DOHH2 (cell line): ENCODE data around the gene TMEM95.

Experiments
- H3F3A ChIP-seq: fragments of 200-600 bp; sonication (generic), shearing (Covaris generic); 2 replicates; pipeline ENCODE4 v1.6.0; 2016; ENCODE audit warnings: antibody characterized with exemption, mild to moderate bottlenecking; ENCODE audit not compliant: control insufficient read depth, insufficient read depth
- H3K27ac ChIP-seq: fragments of 200-600 bp; sonication (generic); 2 replicates; pipeline ENCODE4 v1.5.1; 2014; ENCODE audit warnings: low read depth, mild to moderate bottlenecking, low read length, moderate library complexity
- H3K27me3 ChIP-seq: fragments of 200-600 bp; sonication (generic); 2 replicates; pipeline ENCODE4 v1.6.1; 2014; ENCODE audit warnings: mild to moderate bottlenecking, low read length, mixed read lengths; ENCODE audit not compliant: control insufficient read depth
- H3K36me3 ChIP-seq: fragments of 200-600 bp; sonication (generic); 2 replicates; pipeline ENCODE4 v1.6.1; 2014; ENCODE audit warnings: mild to moderate bottlenecking, low read length, moderate library complexity, mixed read lengths; ENCODE audit not compliant: control insufficient read depth
- H3K4me1 ChIP-seq: fragments of 200-600 bp; sonication (generic); 2 replicates; pipeline ENCODE4 v1.6.1; 2014; ENCODE audit warnings: mild to moderate bottlenecking, low read length, mixed read lengths; ENCODE audit not compliant: control insufficient read depth
- H3K4me2 ChIP-seq: fragments of 200-600 bp; sonication (generic); 2 replicates; pipeline ENCODE4 v1.6.0; 2014; ENCODE audit warnings: mild to moderate bottlenecking, low read length, moderate library complexity
- H3K4me3 ChIP-seq: fragments of 200-600 bp; sonication (generic); 2 replicates; pipeline ENCODE4 v1.5.1; 2014; ENCODE audit warnings: mild to moderate bottlenecking, low read length, mixed read lengths
- H3K79me2 ChIP-seq: fragments of 200-600 bp; sonication (generic); 2 replicates; pipeline ENCODE4 v1.6.1; 2014; ENCODE audit warnings: mild to moderate bottlenecking, low read length, mixed read lengths; ENCODE audit not compliant: control insufficient read depth
- H3K9me2 ChIP-seq: fragments of 200-600 bp; sonication (generic); replicated peaks from 2 replicates; pipeline ENCODE4 v1.6.1; 2014; ENCODE audit warnings: mild to moderate bottlenecking, low read length, mixed read lengths; ENCODE audit not compliant: control insufficient read depth
- H3K9me3 ChIP-seq: fragments of 200-600 bp; sonication (generic); 2 replicates; pipeline ENCODE4 v1.6.1; 2014; ENCODE audit warnings: antibody characterized with exemption, low read length, mixed read lengths; ENCODE audit not compliant: control insufficient read depth, insufficient read depth
- H4K20me1 ChIP-seq: fragments of 200-600 bp; sonication (generic); 2 replicates; pipeline ENCODE4 v1.6.0; 2014; ENCODE audit warnings: low read depth, mild to moderate bottlenecking, antibody characterized with exemption, low read length, moderate library complexity; ENCODE audit not compliant: control insufficient read depth, insufficient read depth
- CTCF ChIP-seq: fragments of 200-600 bp; sonication (generic); IDR thresholded peaks from one replicate; pipeline ENCODE4 v1.5.1; 2014; ENCODE audit warnings: antibody characterized with exemption, mild to moderate bottlenecking, low read depth, low read length; ENCODE audit not compliant: poor library complexity, severe bottlenecking
- EZH2phosphoT487 ChIP-seq: fragments of 200-600 bp; sonication (generic); IDR thresholded peaks from 2 replicates; pipeline ENCODE4 v1.6.1; 2017; ENCODE audit warnings: borderline replicate concordance, mild to moderate bottlenecking, antibody characterized with exemption, low read length, moderate library complexity, mixed read lengths

The TMEM95 gene

DNA sequence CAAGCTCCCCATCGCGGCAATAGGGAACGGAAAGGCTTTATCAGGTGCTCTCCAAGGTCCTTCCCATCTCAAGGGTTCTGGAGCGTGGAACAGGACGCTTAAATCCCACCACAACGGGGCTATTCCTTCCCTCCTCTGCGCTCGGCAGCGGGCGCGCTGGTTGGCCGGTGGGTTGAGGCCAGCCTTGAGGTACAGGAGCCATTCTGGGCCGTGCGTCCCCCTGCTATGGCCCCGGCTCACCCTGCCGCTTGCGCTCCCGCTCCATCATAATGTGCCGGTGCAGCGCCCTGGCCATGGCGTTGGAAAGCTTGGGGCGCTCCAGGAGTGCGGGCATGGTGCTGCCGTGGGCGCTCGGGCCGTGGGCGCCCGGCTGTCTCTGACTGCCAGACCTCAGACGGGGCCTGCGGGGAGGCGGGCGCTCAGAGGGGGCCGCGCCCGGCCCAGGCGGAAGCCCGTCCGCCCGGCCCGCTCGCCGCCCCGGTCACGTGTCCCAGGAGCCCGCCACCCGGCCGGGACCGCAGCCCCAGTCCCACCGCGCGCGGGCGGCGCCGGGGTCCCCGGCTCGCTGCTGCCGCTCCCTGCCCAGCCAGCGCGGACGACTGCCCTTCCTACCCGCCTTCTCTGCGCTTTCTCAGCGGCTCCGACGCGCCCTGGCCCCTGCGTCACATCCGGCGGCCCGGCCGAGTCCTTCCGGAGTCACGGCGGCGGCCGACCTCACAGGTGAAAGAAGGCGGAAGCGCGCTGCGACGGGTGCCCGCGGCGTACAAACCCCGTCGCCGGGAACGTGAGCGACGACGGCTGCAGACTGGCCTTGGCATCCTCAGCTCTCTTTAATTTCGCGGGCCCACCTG is 40.0 kb upstream of the TMEM95 start, which contains the start of gene GPS2:
GPS2 (minus strand) TSS at position 642 of the 851 bp plus-strand sequence; CDS start at position 334, 308 bp downstream.
- peak within 1 kb of the TSS; percentile 85 for H3K4me3 ChIP-seq
- H4K20me1 ChIP-seq, result peaks cover 25% of the 10 kb centered on the region
- H3K27ac ChIP-seq, result peak within 1 kb of the TSS; percentile 73
- peaks cover 56% of the 10 kb centered on the region for H3F3A ChIP-seq
- H3K4me2 ChIP-seq, result peak within 1 kb of the TSS; percentile 98
- H3K79me2 ChIP-seq, result peaks cover 43% of the 10 kb centered on the region
- no peaks in the 10 kb centered on the region for H3K9me3 ChIP-seq
- peaks cover 48% of the 10 kb centered on the region for H3K4me1 ChIP-seq
- H3K27me3 ChIP-seq, result no peaks in the 10 kb centered on the region
- peaks cover 77% of the 10 kb centered on the region for H3K36me3 ChIP-seq
- no peaks in the 10 kb centered on the region for H3K9me2 ChIP-seq
- TF ChIP-seq EZH2phosphoT487 (no peak), CTCF (no peak)

GRCh38 chr17:7315570-7316235 is 39.3 kb upstream of the TMEM95 start:
- H3K27ac ChIP-seq, result peak overlapping the region; percentile 73
- no peaks in the 10 kb centered on the region for H3K27me3 ChIP-seq
- peaks cover 40% of the 10 kb centered on the region for H3K4me1 ChIP-seq
- no peak for TF ChIP-seq CTCF
- peaks cover 49% of the 10 kb centered on the region for H3F3A ChIP-seq
- peak overlapping the region; percentile 98 for H3K4me2 ChIP-seq
- peaks cover 35% of the 10 kb centered on the region for H3K79me2 ChIP-seq
- no peaks in the 10 kb centered on the region for H3K9me3 ChIP-seq
- no peaks in the 10 kb centered on the region for H3K9me2 ChIP-seq
- H3K4me3 ChIP-seq, result peak overlapping the region; percentile 85
- peaks cover 17% of the 10 kb centered on the region for H4K20me1 ChIP-seq
- peaks cover 77% of the 10 kb centered on the region for H3K36me3 ChIP-seq

DNA sequence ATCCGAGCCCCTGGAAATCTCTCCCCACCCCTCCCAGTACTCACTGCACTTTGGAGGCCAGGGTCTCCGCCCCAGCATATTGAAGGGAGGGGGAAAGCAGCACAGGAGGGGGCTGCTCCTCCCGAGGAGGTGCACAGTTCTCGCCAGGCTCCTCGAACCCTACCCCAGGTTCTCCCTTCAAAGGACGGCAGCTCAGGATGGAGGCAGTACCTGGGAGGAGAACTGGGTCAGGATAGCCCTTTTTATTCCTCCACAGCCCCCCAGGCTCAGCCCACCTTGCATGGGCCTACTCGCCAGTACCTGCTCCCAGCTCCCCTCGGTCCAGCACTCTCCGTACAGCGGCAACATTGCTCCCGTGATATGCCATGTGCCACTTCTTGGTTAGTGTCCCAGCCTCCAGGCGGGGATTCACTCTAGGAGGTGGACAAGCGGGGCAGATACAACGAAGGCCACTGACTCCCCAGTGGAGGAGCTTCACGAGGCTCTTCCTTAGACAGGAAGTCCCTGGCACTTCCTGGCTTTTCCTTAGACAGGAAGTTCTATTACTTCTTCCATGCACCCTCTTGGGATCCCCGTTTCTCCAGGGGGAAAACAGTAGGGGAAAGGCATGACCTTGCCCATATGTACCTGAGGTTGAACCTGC is 37.7 kb upstream of the TMEM95 start:
- Histone ChIP-seq H3K4me1 (peaks cover 33% of the 10 kb centered on the region), H3K4me2 (no peak overlapping the region), H3F3A (peaks cover 35% of the 10 kb centered on the region), H3K9me3 (no peaks in the 10 kb centered on the region), H3K27ac (no peak overlapping the region), H3K79me2 (peaks cover 25% of the 10 kb centered on the region), H3K4me3 (no peak overlapping the region), H3K36me3 (peaks cover 79% of the 10 kb centered on the region), H3K9me2 (no peaks in the 10 kb centered on the region), H3K27me3 (no peaks in the 10 kb centered on the region), H4K20me1 (peaks cover 13% of the 10 kb centered on the region; the same call in 1 of the 2 replicates)
- TF ChIP-seq EZH2phosphoT487, result no peak
- no peak for TF ChIP-seq CTCF
